K562 (cell line): ENCODE results near the gene SAMM50. TPM values are rescaled to one million over a fixed set of nuclear protein-coding genes. Genes with fewer than 3 reads are reported as not detected.
A peak's percentile ranks its signal among the peaks of the same experiment; 100 is the strongest.

Experiments used
- ATAC-seq: fragments of 200-7000 bp; cut with Tn5 transposase; 3 replicates; pipeline ENCODE4 v1.9.1; 2020; ENCODE audit warnings: moderate library complexity
- BruUV-seq: library from RNA; stranded (reverse); fragments of 400-500 nt; replicated peaks from 2 replicates; lab custom pipeline; 2021; lab: Mats Ljungman, UMichigan
- CTCF ChIA-PET: fragments of 300-600 bp; formaldehyde crosslinking; extraction: SDS; loops from one replicate; lab custom pipeline; 2021; ENCODE audit warnings: low intra/inter-chr PET ratio; lab: Yijun Ruan, JAX
- POLR2A ChIA-PET: fragments of 300-600, 350-650 bp; sonication (Branson Sonifier 250); formaldehyde crosslinking; extraction: SDS; loops from one replicate; lab custom pipeline; 2021; ENCODE audit warnings: antibody characterized with exemption, inconsistent platforms; lab: Yijun Ruan, JAX
- DNase-seq, 4 experiments: peaks; one replicate each; pipeline versions ENCODE4 v3.0.0 to v3.0.0-alpha.2; 2011 to 2018; ENCODE audit warnings: low spot score in 3 of 4, mixed read lengths in 3 of 4; ENCODE audit errors: extremely low read depth in 1 of 4
- FAIRE-seq: peaks from 2 replicates; lab custom pipeline; 2011; peaks lifted over from hg19 to GRCh38; lab: Jason Lieb, UNC
- H2AFZ ChIP-seq: 2 replicates; pipeline ENCODE4 v1.6.0; 2011; ENCODE audit warnings: low read depth, low read length, control low read depth, inconsistent platforms
- H3K27ac ChIP-seq: fragments of 200-600 bp; 3 replicates; pipeline ENCODE4 v1.8.0; 2011; ENCODE audit warnings: low read depth, mild to moderate bottlenecking, control low read depth, inconsistent platforms, low read length, moderate library complexity, mixed read lengths; ENCODE audit errors: extremely low read depth
- H3K27me3 ChIP-seq, 2 experiments: fragments of 300-600 bp in 1 of 2; 2 replicates in 1 of 2; 3 replicates in 1 of 2; pipeline versions ENCODE4 v1.6.0 to v1.8.0; 2011; ENCODE audit warnings: inconsistent platforms in 2 of 2, low read length in 2 of 2, mild to moderate bottlenecking in 1 of 2, mixed read lengths in 1 of 2, moderate library complexity in 1 of 2; ENCODE audit not compliant: control insufficient read depth in 2 of 2, insufficient read depth in 2 of 2
- H3K36me3 ChIP-seq: fragments of 300-600 bp; 3 replicates; pipeline ENCODE4 v1.8.0; 2011; ENCODE audit warnings: mild to moderate bottlenecking, low read length, inconsistent platforms; ENCODE audit not compliant: control insufficient read depth, insufficient read depth
- H3K4me1 ChIP-seq, 2 experiments: fragments of 200-600 bp in 1 of 2; replicated peaks in 1 of 2; 2 replicates in 1 of 2; 3 replicates in 1 of 2; pipeline versions ENCODE4 v1.5.1 to v1.8.0; 2011; ENCODE audit warnings: inconsistent platforms in 2 of 2, low read length in 2 of 2, mild to moderate bottlenecking in 1 of 2, mixed read lengths in 1 of 2, moderate library complexity in 1 of 2; ENCODE audit not compliant: control insufficient read depth in 2 of 2, insufficient read depth in 2 of 2
- H3K4me2 ChIP-seq: 2 replicates; pipeline ENCODE4 v1.6.1; 2011; ENCODE audit warnings: low read length, control low read depth, inconsistent platforms, mixed read lengths; ENCODE audit not compliant: insufficient read depth
- H3K4me3 ChIP-seq: fragments of 200-600 bp; sonication (generic), shearing (Covaris generic); 2 replicates; pipeline ENCODE4 v1.5.1; 2016; ENCODE audit warnings: control low read depth, inconsistent platforms
- H3K79me2 ChIP-seq: fragments of 200-600 bp; 3 replicates; pipeline ENCODE4 v1.8.0; 2011; ENCODE audit warnings: low read length, inconsistent platforms; ENCODE audit not compliant: control insufficient read depth, insufficient read depth
- H3K9ac ChIP-seq, 2 experiments: 2 replicates each; pipeline versions ENCODE4 v1.6.0 to v1.6.1; 2011; ENCODE audit warnings: low read depth in 2 of 2, low read length in 2 of 2, control low read depth in 1 of 2, inconsistent platforms in 1 of 2, mild to moderate bottlenecking in 1 of 2, mixed read lengths in 1 of 2; ENCODE audit not compliant: insufficient read depth in 1 of 2
- H3K9me1 ChIP-seq: one replicate; pipeline ENCODE4 v1.6.0; 2011; ENCODE audit warnings: inconsistent platforms, mild to moderate bottlenecking, low read length, moderate library complexity; ENCODE audit not compliant: control insufficient read depth, insufficient read depth
- H3K9me3 ChIP-seq: replicated peaks from 2 replicates; pipeline ENCODE4 v1.5.1; 2011; ENCODE audit warnings: low read depth, low read length, inconsistent platforms; ENCODE audit not compliant: control insufficient read depth, insufficient read depth
- H4K20me1 ChIP-seq: replicated peaks from 2 replicates; pipeline ENCODE4 v1.6.1; 2011; ENCODE audit warnings: low read length, inconsistent platforms, mixed read lengths; ENCODE audit not compliant: control insufficient read depth, insufficient read depth
- ATF3 ChIP-seq, 2 experiments: fragments of 450-650 bp in 1 of 2; sonication (generic) in 1 of 2; formaldehyde crosslinking in 1 of 2; IDR thresholded peaks in 1 of 2; conservative IDR thresholded peaks in 1 of 2; 2 replicates each; pipeline versions ENCODE4 v1.6.1 to v1.8.1; 2016 to 2023; ENCODE audit warnings: mild to moderate bottlenecking in 2 of 2, moderate library complexity in 2 of 2, inconsistent platforms in 1 of 2, missing genetic modification reagents in 1 of 2
- CUX1 ChIP-seq: fragments of 200-800 bp; sonication (Bioruptor generic); IDR thresholded peaks from 2 replicates; pipeline ENCODE4 v1.6.1; 2016; ENCODE audit warnings: missing genetic modification characterization, missing compliant biosample characterization
- MEF2A ChIP-seq: IDR thresholded peaks from 2 replicates; pipeline ENCODE4 v1.6.1; 2011; ENCODE audit warnings: low read depth, mild to moderate bottlenecking, low read length, moderate library complexity; ENCODE audit not compliant: control insufficient read depth
- NFATC3 ChIP-seq: fragments of 450-650 bp; IDR thresholded peaks from 2 replicates; pipeline ENCODE4 v1.6.1; 2017; ENCODE audit warnings: mild to moderate bottlenecking
- NFXL1 ChIP-seq: fragments of 450-650 bp; formaldehyde crosslinking; IDR thresholded peaks from 2 replicates; pipeline ENCODE4 v1.4.0; 2021; ENCODE audit warnings: mild to moderate bottlenecking
- SPI1 ChIP-seq: IDR thresholded peaks from 2 replicates; pipeline ENCODE4 v1.6.1; 2011; ENCODE audit warnings: low read depth, low read length, control low read depth, borderline replicate concordance
- TAF7 ChIP-seq: fragments of 450-650 bp; IDR thresholded peaks from 2 replicates; pipeline ENCODE4 v1.6.1; 2016; ENCODE audit warnings: missing genetic modification characterization, missing compliant biosample characterization
- TFAP4 ChIP-seq: sonication (generic); formaldehyde crosslinking; IDR thresholded peaks from 2 replicates; pipeline ENCODE4 v1.8.0; 2022; ENCODE audit warnings: missing genetic modification reagents, mild to moderate bottlenecking, moderate library complexity, borderline replicate concordance
- THRB ChIP-seq: fragments of 450-650 bp; formaldehyde crosslinking; conservative IDR thresholded peaks from 2 replicates; pipeline ENCODE4 v1.4.0; 2022; ENCODE audit warnings: mild to moderate bottlenecking, missing genetic modification characterization
- ZFX ChIP-seq: sonication (generic); formaldehyde crosslinking; IDR thresholded peaks from 2 replicates; pipeline ENCODE4 v1.8.0; 2022; ENCODE audit warnings: mild to moderate bottlenecking, missing genetic modification reagents, moderate library complexity
- ZZZ3 ChIP-seq: fragments of 450-650 bp; IDR thresholded peaks from 2 replicates; pipeline ENCODE4 v1.6.1; 2016; ENCODE audit warnings: antibody characterized with exemption, mild to moderate bottlenecking, moderate library complexity
- WGBS: fragments of 100-300 bp; shearing (Covaris generic); methylation state at CpG from one replicate; pipeline ENCODE4 v1.1.6; 2016; ENCODE audit warnings: low coverage, mixed read lengths; ENCODE audit not compliant: insufficient coverage; ENCODE audit errors: missing lambda C conversion rate; 5-methylcytosine and 5-hydroxymethylcytosine counted together
- in situ Hi-C: fragments of 300-500 bp; cut with MboI; formaldehyde crosslinking; loops from 4 replicates; pipeline ENCODE4 v1.15.0; 2018; ENCODE audit warnings: inconsistent platforms, mixed read lengths
- intact Hi-C: fragments of 100-400 bp; cut with micrococcal nuclease; formaldehyde crosslinking; loops from 2 replicates; pipeline ENCODE4 v1.14.2; 2022
- polyA plus RNA-seq, 8 experiments: library from polyadenylated mRNA; depleted of rRNA in 4 of 8; stranded (reverse) in 5 of 8; unstranded in 3 of 8; fragments of >200 nt; fragmentation: Nextera tagmentation in 2 of 8; fragmentation: Illumina TruSeq in 1 of 8; extraction: Ambion mirVana in 2 of 8; extraction: Trizol in 1 of 8; gene quantifications; 2 replicates each; pipeline versions ENCODE4 v1.2.1 to v1.2.3, GENCODE V29; 2011 to 2014; ENCODE audit warnings: inconsistent platforms in 1 of 8, missing spikeins in 1 of 8
- total RNA-seq, 7 experiments: library from RNA; depleted of rRNA in 6 of 7; stranded (reverse); fragments of >200 nt in 6 of 7; fragmentation: Illumina TruSeq in 2 of 7; extraction: Trizol in 2 of 7; gene quantifications; 2 replicates each; pipeline versions ENCODE4 v1.2.1 to v1.2.3, GENCODE V29; 2011 to 2021; ENCODE audit warnings: low replicate concordance in 1 of 7

Gene SAMM50
- total and polyA plus RNA-seq, 9 of the 15 experiments (the other 6 are each of a cell fraction or from before 2014, with no cell fraction given) = 14.6 to 49.3 (median 38.1) TPM

GRCh38 chr22:44031158-44031952 lies 76.1 kb downstream of the SAMM50 start:
- ATAC-seq = no peak
- H3K4me3 ChIP-seq = no peak overlapping the region
- H3K4me2 ChIP-seq = peak overlapping the region; percentile 69
- no TSS peak for BruUV-seq
- peak overlapping the region; percentile 52; the same call in 1 of the 2 replicates for H2AFZ ChIP-seq
- no peaks in the 10 kb centered on the region for H4K20me1 ChIP-seq
- H3K36me3 ChIP-seq = peaks cover 10% of the 10 kb centered on the region; the same call in 2 of the 3 replicates
- no peak for DNase-seq
- POLR2A ChIA-PET = interaction anchor here (0.7 kb wide), 1 partner anchor 204 kb away, joined by 5 read pairs; no protein-coding TSS in a partner anchor
- H3K27me3 ChIP-seq = no peaks in the 10 kb centered on the region
- H3K9me3 ChIP-seq = no peaks in the 10 kb centered on the region
- H3K79me2 ChIP-seq = peaks cover 76% of the 10 kb centered on the region
- CTCF ChIA-PET = no interaction called here
- intact Hi-C loops (no loop called here), in situ Hi-C loops (no loop called here)
- H3K4me1 ChIP-seq = peaks cover 21 to 26% of the 10 kb centered on the region in 2 experiments
- no peak overlapping the region; a peak in 1 of 4 replicates for H3K9ac ChIP-seq
- WGBS = 66% methylated on average over 15 of the region's 21 CpGs
- peak overlapping the region; percentile 56; the same call in 2 of the 3 replicates for H3K27ac ChIP-seq
- TF ChIP-seq SPI1 (peak; percentile 46; the same call in 1 of the 2 replicates), ZFX (CRISPR knock-in tag) (peak; percentile 42; the same call in 1 of the 2 replicates), TFAP4 (CRISPR knock-in tag) (0 out of 2 replicates have a peak, but pooled peaks have one; percentile 15), TAF7 (tag) (no peak), NFXL1 (CRISPR knock-in tag) (no peak), ZZZ3 (no peak), ATF3 (IDR thresholded peaks at IDR 0.05) (no peak), ATF3 (CRISPR knock-in tag; conservative IDR thresholded peaks at IDR 0.05) (no peak), CUX1 (CRISPR knock-in tag) (no peak), THRB (CRISPR knock-in tag) (no peak), MEF2A (no peak), NFATC3 (no peak)
- peaks cover 6% of the 10 kb centered on the region for H3K9me1 ChIP-seq
- FAIRE-seq = no peak
